ENCODE results near the gene MBTD1. TPM values are rescaled to one million over a fixed set of nuclear protein-coding genes. Genes with fewer than 3 reads are reported as not detected.

The MBTD1 gene
- total RNA-seq, 1 experiment from 2014 or later, result 20.4 TPM

- Histone ChIP-seq H3K4me3 (no peak overlapping the region), H3K27ac (no peak overlapping the region), H3K9me2 (ENCODE audit: insufficient read depth) (no peaks in the 10 kb centered on the region), H3K79me2 (ENCODE audit: low read depth) (no peaks in the 10 kb centered on the region), H4K20me1 (ENCODE audit: insufficient read depth) (no peaks in the 10 kb centered on the region), H2AFZ (no peak overlapping the region), H3K27me3 (ENCODE audit: insufficient read depth, low read depth) (no peaks in the 10 kb centered on the region), H3K9me3 (ENCODE audit: insufficient read depth, low read depth) (no peaks in the 10 kb centered on the region), H3K4me2 (no peak overlapping the region), H3F3A (ENCODE audit: insufficient read depth, low read depth) (peaks cover 8% of the 10 kb centered on the region; the same call in 1 of the 2 replicates), H3K36me3 (ENCODE audit: low read depth) (no peaks in the 10 kb centered on the region), H3K4me1 (replicated peaks; ENCODE audit: insufficient read depth) (no peaks in the 10 kb centered on the region)
- BruUV-seq (replicated peaks), result no TSS peak
- ChIA-PET CTCF (no interaction called here), POLR2A (ENCODE audit: unreplicated experiment) (no interaction called here)
- intact Hi-C loops (cut with micrococcal nuclease; ENCODE audit: unreplicated experiment), result no loop called here
- DNase-seq, result no peak
- TF ChIP-seq CTCF (conservative IDR thresholded peaks at IDR 0.05) (no peak), EZH2 (IDR thresholded peaks at IDR 0.05; ENCODE audit: low read depth) (no peak)
These were observed 115.4 kb downstream of the MBTD1 start for GRCh38 chr17:51144266-51145022.

- intact Hi-C loops (cut with micrococcal nuclease; ENCODE audit: unreplicated experiment), result no loop called here
- Histone ChIP-seq H2AFZ (no peak overlapping the region), H3K4me3 (no peak overlapping the region), H3K4me1 (replicated peaks; ENCODE audit: insufficient read depth) (no peaks in the 10 kb centered on the region), H3K4me2 (no peak overlapping the region), H3K9me2 (ENCODE audit: insufficient read depth) (no peaks in the 10 kb centered on the region), H3K9me3 (ENCODE audit: insufficient read depth, low read depth) (no peaks in the 10 kb centered on the region), H3K79me2 (ENCODE audit: low read depth) (no peaks in the 10 kb centered on the region), H4K20me1 (ENCODE audit: insufficient read depth) (no peaks in the 10 kb centered on the region), H3K36me3 (ENCODE audit: low read depth) (no peaks in the 10 kb centered on the region), H3K27me3 (ENCODE audit: insufficient read depth, low read depth) (no peaks in the 10 kb centered on the region), H3F3A (ENCODE audit: insufficient read depth, low read depth) (peaks cover 8% of the 10 kb centered on the region; the same call in 1 of the 2 replicates), H3K27ac (no peak overlapping the region)
- TF ChIP-seq CTCF (conservative IDR thresholded peaks at IDR 0.05) (no peak), EZH2 (IDR thresholded peaks at IDR 0.05; ENCODE audit: low read depth) (no peak)
- ChIA-PET CTCF (no interaction called here), POLR2A (ENCODE audit: unreplicated experiment) (no interaction called here)
- DNase-seq, result peak in 1 of 2 experiments; percentile 13
- BruUV-seq (replicated peaks), result no TSS peak
These were observed 117.3 kb downstream of the MBTD1 start for GRCh38 chr17:51142597-51142996.

GRCh38 chr17:51135956-51136355 lies 123.9 kb downstream of the MBTD1 start:
- CTCF ChIA-PET, result no interaction called here
- TF ChIP-seq CTCF (conservative IDR thresholded peaks at IDR 0.05) (no peak), EZH2 (IDR thresholded peaks at IDR 0.05; ENCODE audit: low read depth) (no peak)
- DNase-seq, result no peak

More at GRCh38 chr17:51135956-51136355, 123.9 kb downstream of the MBTD1 start:
- no peaks in the 10 kb centered on the region for H3K9me3 ChIP-seq (ENCODE audit: insufficient read depth, low read depth)
- H3K9me2 ChIP-seq (ENCODE audit: insufficient read depth), result no peaks in the 10 kb centered on the region
- POLR2A ChIA-PET (ENCODE audit: unreplicated experiment), result no interaction called here
- H3F3A ChIP-seq (ENCODE audit: insufficient read depth, low read depth), result no peaks in the 10 kb centered on the region
- no peak overlapping the region for H3K4me2 ChIP-seq
- no peak overlapping the region for H3K27ac ChIP-seq
- no TSS peak for BruUV-seq (replicated peaks)
- no peaks in the 10 kb centered on the region for H3K36me3 ChIP-seq (ENCODE audit: low read depth)
- H3K79me2 ChIP-seq (ENCODE audit: low read depth), result no peaks in the 10 kb centered on the region
- no peaks in the 10 kb centered on the region for H4K20me1 ChIP-seq (ENCODE audit: insufficient read depth)
- no peak overlapping the region for H3K4me3 ChIP-seq
- no peak overlapping the region for H2AFZ ChIP-seq
- no peaks in the 10 kb centered on the region for H3K27me3 ChIP-seq (ENCODE audit: insufficient read depth, low read depth)
- H3K4me1 ChIP-seq (replicated peaks; ENCODE audit: insufficient read depth), result peaks cover 13% of the 10 kb centered on the region
- intact Hi-C loops (cut with micrococcal nuclease; ENCODE audit: unreplicated experiment), result no loop called here
